SH-SY5Y (cell line): Measurements from ENCODE around the gene PDE6D.

Experiments used
- GATA2 ChIP-seq: IDR thresholded peaks from 2 replicates; pipeline ENCODE4 v1.6.1; 2011; ENCODE audit warnings: mild to moderate bottlenecking, low read depth, low read length
- GATA3 ChIP-seq: IDR thresholded peaks from 2 replicates; pipeline ENCODE4 v1.6.1; 2011; ENCODE audit warnings: low read depth, mild to moderate bottlenecking, low read length, moderate library complexity

DNA sequence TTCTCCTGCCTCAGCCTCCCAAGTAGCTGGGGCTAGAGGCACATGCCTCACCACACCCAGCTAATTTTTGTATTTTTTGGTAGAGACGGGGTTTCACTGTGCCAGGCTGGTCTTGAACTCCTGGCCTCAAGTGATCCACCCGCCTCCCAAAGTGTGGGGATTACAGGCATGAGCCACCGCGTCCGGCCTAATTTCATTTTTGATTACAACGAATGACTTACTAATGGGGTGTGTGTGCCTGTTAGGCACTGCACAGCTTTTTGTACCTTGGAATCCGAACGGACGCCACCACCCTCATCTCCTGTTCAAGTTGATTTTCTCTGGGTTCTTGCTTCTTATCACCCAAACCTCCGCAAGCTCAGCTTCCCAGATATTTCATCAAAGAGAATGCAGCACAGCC, 55.6 kb downstream of the PDE6D start:
- no peak for TF ChIP-seq GATA2
- no peak for TF ChIP-seq GATA3
